MM.1S (cell line): Measurements from ENCODE around the gene DNAJB8.

ENCODE experiments used
- CTCF ChIP-seq: fragments of 300-600 bp; sonication (generic); IDR thresholded peaks from 2 replicates; pipeline ENCODE4 v1.5.1; 2016; ENCODE audit warnings: antibody characterized with exemption, low read length, mixed read lengths
- EZH2 ChIP-seq: fragments of 300-600 bp; sonication (generic); optimal IDR thresholded peaks from 2 replicates; pipeline ENCODE3; 2017; ENCODE audit warnings: low read depth, mild to moderate bottlenecking, antibody characterized with exemption, low read length, mixed read lengths
- EZH2phosphoT487 ChIP-seq: fragments of 300-600 bp; sonication (generic); IDR thresholded peaks from 2 replicates; pipeline ENCODE4 v1.6.1; 2018; ENCODE audit warnings: antibody characterized with exemption, low read length

- TF ChIP-seq CTCF (no peak), EZH2 (no peak), EZH2phosphoT487 (no peak)
Observed at GRCh38 chr3:128442949-128443348, 23.7 kb downstream of the DNAJB8 start.
